RWPE2 (cell line): ENCODE measurements around the gene ERICH6B.
"Not testable (repeated sequence)": the region's sequence is repeated elsewhere in the genome, so short reads cannot be mapped to it uniquely, and the experiment has no call there.

Experiments
- ATAC-seq: fragments of 200-7000 bp; cut with Tn5 transposase; 3 replicates; pipeline ENCODE4 v1.9.1; 2021; ENCODE audit warnings: low read depth
- DNase-seq: peaks from one replicate; pipeline ENCODE4 v3.0.0-alpha.2; 2020; ENCODE audit warnings: low spot score
- H3K27ac ChIP-seq: fragments of 450-650 bp; 2 replicates; pipeline ENCODE4 v1.5.1; 2017; ENCODE audit warnings: mild to moderate bottlenecking; ENCODE audit not compliant: poor library complexity, severe bottlenecking
- H3K27me3 ChIP-seq: fragments of 250-450 bp; sonication (Bioruptor Pico); 2 replicates; pipeline ENCODE4 v1.5.1; 2021; ENCODE audit warnings: mild to moderate bottlenecking, moderate library complexity; ENCODE audit not compliant: insufficient read depth, poor library complexity, severe bottlenecking
- H3K36me3 ChIP-seq: fragments of 250-450 bp; sonication (Bioruptor Pico); 2 replicates; pipeline ENCODE4 v1.5.1; 2020; ENCODE audit warnings: low read depth, mild to moderate bottlenecking, moderate library complexity
- H3K4me1 ChIP-seq: fragments of 250-450 bp; sonication (Bioruptor Pico); 2 replicates; pipeline ENCODE4 v1.5.1; 2021; ENCODE audit warnings: mild to moderate bottlenecking, moderate library complexity; ENCODE audit not compliant: insufficient read depth, poor library complexity, severe bottlenecking
- H3K4me3 ChIP-seq: fragments of 250-450 bp; sonication (Bioruptor Pico); 2 replicates; pipeline ENCODE4 v1.5.1; 2021; ENCODE audit warnings: mild to moderate bottlenecking, moderate library complexity; ENCODE audit not compliant: severe bottlenecking
- H3K9me3 ChIP-seq: fragments of 250-450 bp; sonication (Bioruptor Pico); 2 replicates; pipeline ENCODE4 v1.5.1; 2021; ENCODE audit warnings: mild to moderate bottlenecking, moderate library complexity; ENCODE audit not compliant: severe bottlenecking
- CTCF ChIP-seq: fragments of 450-650 bp; IDR thresholded peaks from one replicate; pipeline ENCODE4 v1.5.1; 2017; ENCODE audit warnings: mild to moderate bottlenecking, moderate library complexity; ENCODE audit not compliant: poor library complexity, severe bottlenecking

The ERICH6B gene

DNA sequence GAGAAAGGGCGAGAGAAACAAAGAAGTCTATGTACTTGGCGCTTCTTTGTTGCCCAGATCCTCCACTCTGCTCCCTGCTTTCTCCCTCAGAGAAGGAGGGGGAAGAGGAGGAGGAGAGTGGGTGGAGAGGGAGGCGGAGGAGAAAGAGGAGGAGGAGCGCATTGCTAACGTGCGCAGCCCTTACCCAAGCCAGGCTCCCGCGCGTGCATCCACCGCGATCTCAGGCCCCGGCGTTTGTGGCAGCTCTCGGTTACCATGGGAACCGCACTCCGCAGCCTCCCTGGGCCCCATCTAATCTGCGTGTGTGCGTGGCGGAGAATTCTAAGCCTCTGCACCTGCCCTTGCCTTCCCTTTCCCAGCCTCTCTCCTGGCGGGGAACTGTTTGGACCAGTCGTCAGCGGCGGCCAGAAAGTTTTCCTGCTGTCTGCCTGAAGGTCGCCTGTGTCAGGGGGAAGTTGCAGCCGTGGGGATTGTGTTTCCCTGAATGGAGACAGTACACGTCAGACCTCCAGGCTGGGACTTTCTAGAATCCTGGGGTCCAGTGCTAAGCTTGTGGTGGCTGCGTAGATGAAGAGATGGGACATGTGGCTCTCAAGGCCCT is at the start of gene ERICH6B:
Gene ERICH6B (minus strand): TSS at position 239 of the 601 bp plus-strand sequence. CDS start 18,734 bp downstream, outside the sequence.
- H3K9me3 ChIP-seq = no peaks in the 10 kb centered on the region
- H3K36me3 ChIP-seq = no peaks in the 10 kb centered on the region
- H3K27ac ChIP-seq = no peak within 1 kb of the TSS
- ATAC-seq (peak; percentile 87), DNase-seq (no peak)
- peaks cover 55% of the 10 kb centered on the region for H3K27me3 ChIP-seq
- H3K4me3 ChIP-seq = no peak within 1 kb of the TSS
- H3K4me1 ChIP-seq = no peaks in the 10 kb centered on the region
- no peak for TF ChIP-seq CTCF

- ATAC-seq, H3K27me3 ChIP-seq, H3K9me3 ChIP-seq: not testable (repeated sequence)
Measured at GRCh38 chr13:45662903-45663302, 47.4 kb upstream of the ERICH6B start.

DNA sequence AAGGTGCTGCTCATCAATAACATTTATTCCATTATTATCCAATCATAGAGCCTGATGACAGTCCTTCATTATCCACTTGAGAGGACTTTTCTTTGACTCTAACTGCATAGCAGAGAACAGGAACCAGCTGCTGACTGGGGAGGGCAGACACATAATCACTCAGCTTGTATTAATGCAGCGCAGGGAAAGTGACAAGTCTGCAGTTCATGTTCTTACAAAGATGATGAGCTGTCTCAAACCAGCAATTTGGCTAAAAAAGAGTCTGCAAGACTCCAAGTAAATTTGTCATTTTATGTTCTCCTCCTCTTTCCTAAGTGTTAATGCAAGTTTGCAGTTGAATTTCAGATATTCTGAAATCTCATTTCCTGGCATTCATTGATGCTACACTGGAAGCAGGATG is 46.6 kb upstream of the ERICH6B start:
- no peak for TF ChIP-seq CTCF
- ATAC-seq (no peak), DNase-seq (no peak)

More at GRCh38 chr13:45662903-45663302, 47.4 kb upstream of the ERICH6B start:
- H3K36me3 ChIP-seq, H3K4me3 ChIP-seq, DNase-seq, H3K27ac ChIP-seq: not testable (repeated sequence)
- H3K4me1 ChIP-seq = peaks cover 11% of the 10 kb centered on the region

DNA sequence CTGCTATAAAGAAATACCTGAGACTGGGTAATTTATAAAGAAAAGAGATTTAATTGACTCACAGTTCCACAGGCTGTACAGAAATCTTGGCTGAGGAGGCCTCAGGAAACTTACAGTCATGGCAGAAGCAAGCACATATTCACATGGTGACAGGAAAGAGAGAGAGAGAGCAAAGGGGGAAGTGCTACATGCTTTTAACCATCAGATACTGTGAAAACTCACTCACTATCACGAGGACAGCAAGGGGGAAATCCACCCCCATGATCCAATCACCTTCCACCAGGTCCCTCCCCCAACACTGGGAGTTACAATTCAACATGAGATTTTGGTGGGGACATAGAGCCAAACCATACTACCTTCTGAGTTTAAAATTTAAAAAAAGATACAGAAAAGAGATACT is 44.9 kb upstream of the ERICH6B start:
- H3K27me3 ChIP-seq, ATAC-seq, H3K4me3 ChIP-seq, H3K9me3 ChIP-seq, H3K36me3 ChIP-seq, DNase-seq, H3K27ac ChIP-seq: not testable (repeated sequence)
- peaks cover 11% of the 10 kb centered on the region for H3K4me1 ChIP-seq

More for the DNA sequence above, 46.6 kb upstream of the ERICH6B start:
- no peak overlapping the region for H3K27ac ChIP-seq
- no peak overlapping the region for H3K4me3 ChIP-seq
- peaks cover 11% of the 10 kb centered on the region for H3K4me1 ChIP-seq
- no peaks in the 10 kb centered on the region for H3K36me3 ChIP-seq
- H3K9me3 ChIP-seq = no peaks in the 10 kb centered on the region
- H3K27me3 ChIP-seq = no peaks in the 10 kb centered on the region

DNA sequence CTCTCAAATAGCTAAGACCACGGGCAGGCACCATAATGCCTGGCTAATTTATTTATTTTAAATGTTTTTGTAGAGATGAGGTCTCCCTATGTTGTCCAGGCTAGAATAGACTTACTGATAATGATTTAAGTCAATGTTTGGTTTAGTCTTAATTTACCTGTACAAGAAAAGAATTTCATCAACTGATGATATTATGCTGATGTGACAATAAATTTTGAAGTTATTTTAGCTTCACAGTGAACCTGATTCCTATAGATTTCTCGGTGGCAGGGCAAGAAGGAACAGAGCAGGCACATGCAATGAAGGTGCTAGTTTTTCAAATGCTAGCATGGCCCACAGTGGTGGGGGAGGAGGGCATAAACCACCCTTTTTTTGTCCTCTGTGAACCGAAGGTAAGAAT is 44.0 kb upstream of the ERICH6B start:
- Histone ChIP-seq H3K4me3 (no peak overlapping the region), H3K36me3 (no peaks in the 10 kb centered on the region), H3K27ac (peak overlapping the region; percentile 60), H3K27me3 (no peaks in the 10 kb centered on the region), H3K9me3 (no peaks in the 10 kb centered on the region), H3K4me1 (peaks cover 11% of the 10 kb centered on the region)
- ATAC-seq = no peak
- no peak for DNase-seq
- no peak for TF ChIP-seq CTCF

DNA sequence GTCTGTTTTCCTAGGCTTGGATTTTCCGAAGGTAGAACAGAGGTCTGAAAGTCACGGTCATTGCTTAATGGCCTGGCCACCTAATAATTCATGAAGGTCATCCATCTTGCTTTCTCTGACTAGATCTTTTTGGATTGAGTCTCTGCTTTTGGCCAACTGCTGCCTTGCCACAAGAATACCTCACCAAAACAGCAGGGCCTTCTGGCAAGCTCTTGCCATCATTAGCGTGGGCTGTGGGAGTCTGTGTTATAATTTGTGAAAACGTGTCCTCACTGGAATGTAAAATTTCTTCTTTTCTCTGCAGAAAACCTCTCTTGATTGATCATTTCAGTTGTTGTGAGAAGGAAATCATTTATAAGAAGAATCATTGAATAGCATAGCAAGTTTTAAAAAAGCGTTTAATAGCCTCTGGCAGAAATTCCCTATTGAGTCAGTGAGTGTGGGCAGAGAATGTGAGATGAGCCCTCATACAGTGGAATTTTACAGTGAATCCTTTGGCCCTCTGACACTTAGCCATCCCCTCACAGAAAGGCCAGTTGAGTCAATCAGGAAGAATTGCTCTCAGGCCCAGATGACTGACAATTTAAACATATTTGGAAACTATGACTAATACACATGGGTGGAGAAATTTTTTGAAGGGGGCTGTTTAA is 43.2 kb upstream of the ERICH6B start:
- H3K4me3 ChIP-seq = no peak overlapping the region
- no peak for DNase-seq

More for the DNA sequence above, 43.2 kb upstream of the ERICH6B start:
- no peaks in the 10 kb centered on the region for H3K9me3 ChIP-seq
- H3K27me3 ChIP-seq = no peaks in the 10 kb centered on the region
- no peaks in the 10 kb centered on the region for H3K36me3 ChIP-seq
- peak; percentile 92 for ATAC-seq
- H3K4me1 ChIP-seq = peaks cover 11% of the 10 kb centered on the region
- no peak for TF ChIP-seq CTCF
- peak overlapping the region; percentile 60 for H3K27ac ChIP-seq
